GM12891 (cell line): ENCODE measurements around the gene FLT3LG.

ENCODE experiments used
- POLR2A ChIP-seq: IDR thresholded peaks from 2 replicates; pipeline ENCODE4 v1.6.1; 2011; ENCODE audit warnings: low read depth, low read length, control low read depth
- POLR2AphosphoS5 ChIP-seq: IDR thresholded peaks from 2 replicates; pipeline ENCODE4 v1.6.1; 2011; ENCODE audit warnings: low read depth, low read length, control low read depth
- POU2F2 ChIP-seq: IDR thresholded peaks from 2 replicates; pipeline ENCODE4 v1.6.1; 2011; ENCODE audit warnings: low read depth, mild to moderate bottlenecking, control low read depth, low read length, moderate library complexity
- SPI1 ChIP-seq: IDR thresholded peaks from 2 replicates; pipeline ENCODE4 v1.6.1; 2011; ENCODE audit warnings: low read depth, low read length, control low read depth
- TAF1 ChIP-seq: IDR thresholded peaks from 2 replicates; pipeline ENCODE4 v1.6.1; 2011; ENCODE audit warnings: low read depth, low read length, control low read depth

GRCh38 chr19:49430678-49431329 is 43.2 kb upstream of the FLT3LG start:
- no peak for TF ChIP-seq POLR2A
- no peak for TF ChIP-seq POLR2AphosphoS5
- TF ChIP-seq SPI1 = no peak
- TF ChIP-seq TAF1 = no peak
- no peak for TF ChIP-seq POU2F2
